Neural crest cell (in vitro differentiated cells): ENCODE data around the gene PCSK4. TPM values are rescaled to one million over a fixed set of nuclear protein-coding genes. Genes with fewer than 3 reads are reported as not detected.

ENCODE experiments used
- DNase-seq: peaks from one replicate; pipeline ENCODE4 v3.0.0; 2021; ENCODE audit warnings: low read depth, mixed read lengths, low spot score
- H3K27ac Mint-ChIP-seq: one replicate; pipeline ENCODE4 v1.8.0; 2021; ENCODE audit warnings: mild to moderate bottlenecking, mixed read lengths; ENCODE audit not compliant: unreplicated experiment
- H3K27me3 Mint-ChIP-seq: 2 replicates; pipeline ENCODE4 v1.8.0; 2021; ENCODE audit warnings: low read depth, mild to moderate bottlenecking, mixed read lengths
- H3K36me3 Mint-ChIP-seq: 2 replicates; pipeline ENCODE4 v1.8.0; 2021; ENCODE audit warnings: low read depth, mild to moderate bottlenecking, mixed read lengths
- H3K4me1 Mint-ChIP-seq: 2 replicates; pipeline ENCODE4 v1.8.0; 2021; ENCODE audit warnings: mixed read lengths
- H3K4me3 Mint-ChIP-seq: one replicate; pipeline ENCODE4 v1.8.0; 2021; ENCODE audit warnings: mild to moderate bottlenecking, mixed read lengths
- H3K9me3 Mint-ChIP-seq: 2 replicates; pipeline ENCODE4 v1.8.0; 2021; ENCODE audit warnings: mixed read lengths
- CTCF ChIP-seq: fragments of 200-600 bp; sonication (generic); conservative IDR thresholded peaks from 2 replicates; pipeline ENCODE4 v1.5.0; 2021; ENCODE audit warnings: antibody characterized with exemption, mild to moderate bottlenecking
- total RNA-seq: library from RNA; stranded (reverse); gene quantifications from 2 replicates; pipeline ENCODE4 v1.2.1, GENCODE V29; 2021

PCSK4 gene
- total RNA-seq, 1 donor from 2014 or later, result 11.7 TPM

- no peak for DNase-seq
- Mint-ChIP-seq H3K27ac (no peak overlapping the region), H3K36me3 (no peaks in the 10 kb centered on the region), H3K9me3 (no peaks in the 10 kb centered on the region), H3K4me3 (no peak overlapping the region), H3K27me3 (peaks cover 48% of the 10 kb centered on the region), H3K4me1 (peaks cover 7% of the 10 kb centered on the region)
- no peak for TF ChIP-seq CTCF
Measured at GRCh38 chr19:1526979-1527649, 37.0 kb upstream of the PCSK4 start.

GRCh38 chr19:1526066-1526778 is 36.1 kb upstream of the PCSK4 start:
- Mint-ChIP-seq H3K27me3 (peaks cover 57% of the 10 kb centered on the region), H3K36me3 (no peaks in the 10 kb centered on the region), H3K27ac (no peak overlapping the region), H3K9me3 (no peaks in the 10 kb centered on the region), H3K4me1 (peaks cover 7% of the 10 kb centered on the region), H3K4me3 (no peak overlapping the region)
- DNase-seq, result no peak
- TF ChIP-seq CTCF, result no peak

- Mint-ChIP-seq H3K4me3 (no peak overlapping the region), H3K36me3 (no peaks in the 10 kb centered on the region)
Measured at GRCh38 chr19:1525343-1525742, 35.2 kb upstream of the PCSK4 start.

GRCh38 chr19:1524972-1525325 is 34.8 kb upstream of the PCSK4 start:
- Mint-ChIP-seq H3K27me3 (peaks cover 57% of the 10 kb centered on the region), H3K4me1 (peaks cover 7% of the 10 kb centered on the region)

More at GRCh38 chr19:1525343-1525742, 35.2 kb upstream of the PCSK4 start:
- Mint-ChIP-seq H3K27me3 (peaks cover 59% of the 10 kb centered on the region), H3K4me1 (peaks cover 7% of the 10 kb centered on the region), H3K9me3 (no peaks in the 10 kb centered on the region), H3K27ac (no peak overlapping the region)
- DNase-seq, result no peak
- TF ChIP-seq CTCF, result no peak

GRCh38 chr19:1524287-1524971 is 34.3 kb upstream of the PCSK4 start:
- no peak overlapping the region for H3K27ac Mint-ChIP-seq
- no peak for DNase-seq
- H3K4me1 Mint-ChIP-seq, result peaks cover 7% of the 10 kb centered on the region
- H3K4me3 Mint-ChIP-seq, result no peak overlapping the region
- no peak for TF ChIP-seq CTCF
- no peaks in the 10 kb centered on the region for H3K36me3 Mint-ChIP-seq
- peaks cover 57% of the 10 kb centered on the region for H3K27me3 Mint-ChIP-seq
- H3K9me3 Mint-ChIP-seq, result no peaks in the 10 kb centered on the region

More at GRCh38 chr19:1524972-1525325, 34.8 kb upstream of the PCSK4 start:
- no peak for TF ChIP-seq CTCF
- H3K4me3 Mint-ChIP-seq, result no peak overlapping the region
- H3K9me3 Mint-ChIP-seq, result no peaks in the 10 kb centered on the region
- DNase-seq, result no peak
- no peaks in the 10 kb centered on the region for H3K36me3 Mint-ChIP-seq
- no peak overlapping the region for H3K27ac Mint-ChIP-seq
